Duodenal mucosa (tissue), 2 donors: ENCODE results near the gene CHST2.
"Not testable (repeated sequence)": the region's sequence is repeated elsewhere in the genome, so short reads cannot be mapped to it uniquely, and the experiment has no call there.

Experiments used
- H3K27ac ChIP-seq: one replicate; pipeline ENCODE4 v1.7.0; 2013; ENCODE audit warnings: low read depth, low read length
- H3K27me3 ChIP-seq, 2 donors: one replicate each; pipeline ENCODE4 v1.7.0; 2013; ENCODE audit warnings: low read length in 2 of 2, control low read depth in 1 of 2; ENCODE audit not compliant: insufficient read depth in 2 of 2, control insufficient read depth in 1 of 2
- H3K36me3 ChIP-seq, 2 donors: one replicate each; pipeline ENCODE4 v1.7.0; 2013; ENCODE audit warnings: low read length in 2 of 2, control low read depth in 1 of 2; ENCODE audit not compliant: insufficient read depth in 2 of 2, control insufficient read depth in 1 of 2
- H3K4me1 ChIP-seq, 2 donors: one replicate each; pipeline ENCODE4 v1.7.0; 2013; ENCODE audit warnings: low read length in 2 of 2, control low read depth in 1 of 2; ENCODE audit not compliant: insufficient read depth in 2 of 2, control insufficient read depth in 1 of 2
- H3K4me3 ChIP-seq, 2 donors: one replicate each; pipeline ENCODE4 v1.7.0; 2013; ENCODE audit warnings: low read length in 2 of 2, low read depth in 1 of 2
- H3K9ac ChIP-seq, 2 donors: one replicate each; pipeline ENCODE4 v1.7.0; 2013; ENCODE audit warnings: low read length in 2 of 2, low read depth in 1 of 2
- H3K9me3 ChIP-seq, 2 donors: one replicate each; pipeline ENCODE4 v1.7.0; 2013; ENCODE audit warnings: low read length in 2 of 2, control low read depth in 1 of 2; ENCODE audit not compliant: control insufficient read depth in 1 of 2

CHST2 gene

GRCh38 chr3:143119009-143119914 is at the start of gene CHST2:
CHST2 (plus strand) TSS chr3:143119771; CDS start chr3:143120817, 1,046 bp downstream.
- peak within 1 kb of the TSS; percentile 44 to 48 for H3K9ac ChIP-seq
- peaks cover 5 to 9% of the 10 kb centered on the region in 2 donors for H3K4me1 ChIP-seq
- H3K4me3 ChIP-seq = peak within 1 kb of the TSS; percentile 79 to 86
- peak within 1 kb of the TSS; percentile 41 for H3K27ac ChIP-seq
- H3K27me3 ChIP-seq = peaks cover 23 to 26% of the 10 kb centered on the region in 2 donors
- H3K36me3 ChIP-seq = no peaks in the 10 kb centered on the region
- no peaks in the 10 kb centered on the region for H3K9me3 ChIP-seq

GRCh38 chr3:143070977-143071551 is 48.5 kb upstream of the CHST2 start:
- Histone ChIP-seq H3K27me3 (no peaks in the 10 kb centered on the region), H3K4me1 (peaks cover 9 to 10% of the 10 kb centered on the region in 2 donors), H3K27ac (no peak overlapping the region), H3K9ac (no peak overlapping the region), H3K36me3 (no peaks in the 10 kb centered on the region), H3K9me3 (no peaks in the 10 kb centered on the region), H3K4me3 (no peak overlapping the region)

- Histone ChIP-seq H3K9ac (no peak overlapping the region), H3K9me3 (no peaks in the 10 kb centered on the region), H3K27ac (no peak overlapping the region), H3K36me3 (no peaks in the 10 kb centered on the region), H3K27me3 (no peaks in the 10 kb centered on the region), H3K4me1 (peaks cover 9 to 10% of the 10 kb centered on the region in 2 donors), H3K4me3 (no peak overlapping the region)
Observed at GRCh38 chr3:143071776-143072175, 47.8 kb upstream of the CHST2 start.

GRCh38 chr3:143072298-143073020 is 47.1 kb upstream of the CHST2 start:
- not testable (repeated sequence) for H3K9ac ChIP-seq, H3K36me3 ChIP-seq, H3K27me3 ChIP-seq, H3K9me3 ChIP-seq, H3K4me3 ChIP-seq, H3K27ac ChIP-seq
- H3K4me1 ChIP-seq = peaks cover 9 to 10% of the 10 kb centered on the region in 2 donors

GRCh38 chr3:143073541-143073940 is 46.0 kb upstream of the CHST2 start:
- not testable (repeated sequence) for H3K27me3 ChIP-seq, H3K36me3 ChIP-seq, H3K9me3 ChIP-seq, H3K9ac ChIP-seq, H3K27ac ChIP-seq, H3K4me3 ChIP-seq
- peaks cover 9 to 10% of the 10 kb centered on the region in 2 donors for H3K4me1 ChIP-seq

GRCh38 chr3:143073983-143074382 is 45.6 kb upstream of the CHST2 start:
- H3K9me3 ChIP-seq, H3K36me3 ChIP-seq, H3K9ac ChIP-seq, H3K4me3 ChIP-seq, H3K27ac ChIP-seq, H3K27me3 ChIP-seq: not testable (repeated sequence)
- peaks cover 9 to 10% of the 10 kb centered on the region in 2 donors for H3K4me1 ChIP-seq

- Histone ChIP-seq H3K9ac (no peak overlapping the region), H3K4me3 (no peak overlapping the region), H3K27ac (no peak overlapping the region), H3K27me3 (no peaks in the 10 kb centered on the region), H3K4me1 (no peaks in the 10 kb centered on the region), H3K36me3 (no peaks in the 10 kb centered on the region), H3K9me3 (no peaks in the 10 kb centered on the region)
Observed at GRCh38 chr3:143078883-143079282, 40.7 kb upstream of the CHST2 start.

GRCh38 chr3:143080196-143080595 is 39.4 kb upstream of the CHST2 start:
- Histone ChIP-seq H3K4me1 (no peaks in the 10 kb centered on the region), H3K27ac (no peak overlapping the region), H3K36me3 (no peaks in the 10 kb centered on the region), H3K9ac (no peak overlapping the region), H3K9me3 (no peaks in the 10 kb centered on the region), H3K27me3 (no peaks in the 10 kb centered on the region), H3K4me3 (no peak overlapping the region)

- H3K4me3 ChIP-seq = no peak overlapping the region
- H3K9me3 ChIP-seq = no peaks in the 10 kb centered on the region
- no peak overlapping the region for H3K27ac ChIP-seq
- H3K4me1 ChIP-seq = no peaks in the 10 kb centered on the region
- no peak overlapping the region for H3K9ac ChIP-seq
- no peaks in the 10 kb centered on the region for H3K27me3 ChIP-seq
- no peaks in the 10 kb centered on the region for H3K36me3 ChIP-seq
Observed at GRCh38 chr3:143081365-143081764, 38.2 kb upstream of the CHST2 start.
